Stimulated activated naive CD8-positive, alpha-beta T cell treated with anti-CD3 and anti-CD28 coated beads, Interleukin-15, Interleukin-2, amounts not matched to agents 100 ng/mL and 50 ng/mL, for 24 hours (primary cell): Measurements from ENCODE around the gene CD248.

Experiments used
- H3K27ac Mint-ChIP-seq: one replicate; pipeline ENCODE4 v1.8.0; 2021; ENCODE audit warnings: mild to moderate bottlenecking, mixed read lengths
- H3K27me3 Mint-ChIP-seq: one replicate; pipeline ENCODE4 v1.8.0; 2021; ENCODE audit warnings: mixed read lengths
- H3K36me3 Mint-ChIP-seq: one replicate; pipeline ENCODE4 v1.8.0; 2021; ENCODE audit warnings: low read depth, mixed read lengths
- H3K4me1 Mint-ChIP-seq: one replicate; pipeline ENCODE4 v1.8.0; 2021; ENCODE audit warnings: low read depth, mixed read lengths
- H3K4me3 Mint-ChIP-seq: one replicate; pipeline ENCODE4 v1.8.0; 2021; ENCODE audit warnings: mild to moderate bottlenecking, mixed read lengths
- H3K9me3 Mint-ChIP-seq: one replicate; pipeline ENCODE4 v1.8.0; 2021; ENCODE audit warnings: mixed read lengths

CD248 gene

GRCh38 chr11:66346476-66347424, 29.9 kb upstream of the CD248 start:
- peak overlapping the region; percentile 61 for H3K27ac Mint-ChIP-seq
- H3K4me3 Mint-ChIP-seq, result peak overlapping the region; percentile 86
- peaks cover 48% of the 10 kb centered on the region for H3K4me1 Mint-ChIP-seq
- peaks cover 4% of the 10 kb centered on the region for H3K27me3 Mint-ChIP-seq
- no peaks in the 10 kb centered on the region for H3K9me3 Mint-ChIP-seq
- H3K36me3 Mint-ChIP-seq, result peaks cover 16% of the 10 kb centered on the region

DNA sequence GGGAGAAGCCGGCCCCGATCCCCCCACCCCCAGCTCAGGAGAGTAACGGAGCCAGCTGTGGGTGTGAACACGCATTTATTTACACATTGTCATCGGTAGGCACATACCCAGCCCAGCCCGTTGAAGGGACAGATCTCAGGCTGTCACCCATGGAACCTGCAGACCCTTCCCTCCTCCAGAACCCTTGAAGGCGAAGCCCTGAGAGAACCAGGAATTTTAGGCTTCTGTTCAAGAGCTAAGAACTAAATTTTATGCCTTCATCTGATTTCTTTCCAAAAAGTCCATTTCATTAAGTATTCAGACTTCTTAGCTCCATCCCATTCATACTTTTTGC, 28.4 kb upstream of the CD248 start:
- Mint-ChIP-seq H3K27me3 (peaks cover 4% of the 10 kb centered on the region), H3K9me3 (no peaks in the 10 kb centered on the region), H3K4me3 (peak overlapping the region; percentile 86), H3K36me3 (peaks cover 23% of the 10 kb centered on the region), H3K4me1 (peaks cover 48% of the 10 kb centered on the region), H3K27ac (peak overlapping the region; percentile 88)

- Mint-ChIP-seq H3K4me3 (peak within 1 kb of the TSS; percentile 86), H3K27ac (peak within 1 kb of the TSS; percentile 88), H3K27me3 (peaks cover 4% of the 10 kb centered on the region), H3K9me3 (no peaks in the 10 kb centered on the region), H3K36me3 (peaks cover 26% of the 10 kb centered on the region), H3K4me1 (peaks cover 48% of the 10 kb centered on the region)
Measured at GRCh38 chr11:66344550-66345315, 27.9 kb upstream of the CD248 start, which contains the start of gene BRMS1. Gene BRMS1, minus strand, starts transcription at chr11:66345104. Its CDS starts 2,870 bp downstream, at chr11:66342234.

GRCh38 chr11:66343176-66343575, 26.3 kb upstream of the CD248 start:
- H3K4me3 Mint-ChIP-seq, result peak overlapping the region; percentile 86
- H3K4me1 Mint-ChIP-seq, result peaks cover 46% of the 10 kb centered on the region
- no peaks in the 10 kb centered on the region for H3K9me3 Mint-ChIP-seq
- peaks cover 4% of the 10 kb centered on the region for H3K27me3 Mint-ChIP-seq
- no peak overlapping the region for H3K27ac Mint-ChIP-seq
- H3K36me3 Mint-ChIP-seq, result peaks cover 35% of the 10 kb centered on the region

DNA sequence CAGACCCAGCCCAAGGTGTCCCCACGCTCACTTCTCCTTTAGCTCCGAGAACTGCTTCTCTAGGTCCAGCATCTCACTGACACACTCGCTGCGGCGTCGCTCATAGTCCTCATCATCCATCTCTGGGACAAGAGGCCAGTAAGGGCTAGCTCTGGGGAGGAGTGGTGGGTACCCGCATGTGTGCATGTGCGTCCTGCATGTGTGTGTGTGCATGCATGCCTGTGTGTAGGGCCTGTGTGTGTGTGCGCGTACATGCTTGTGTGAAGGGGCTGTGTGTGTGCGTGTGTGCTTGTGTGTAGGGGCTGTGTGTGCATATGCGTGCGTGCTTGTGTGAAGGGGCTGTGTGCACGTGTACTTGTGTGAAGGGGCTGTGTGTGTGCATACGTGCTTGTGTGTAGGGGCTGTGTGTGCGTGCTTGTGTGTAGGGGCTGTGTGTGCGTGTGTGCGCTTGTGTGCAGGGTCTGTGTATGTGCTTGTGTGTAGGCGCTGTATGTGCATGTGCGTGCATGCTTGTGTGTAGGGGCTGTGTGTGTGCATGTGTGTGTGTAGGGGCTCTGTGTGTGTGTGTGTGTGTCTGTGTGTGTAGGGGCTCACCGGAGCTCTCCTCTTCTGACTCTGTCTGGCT, 24.8 kb upstream of the CD248 start:
- H3K9me3 Mint-ChIP-seq, result no peaks in the 10 kb centered on the region
- no peaks in the 10 kb centered on the region for H3K27me3 Mint-ChIP-seq
- no peak overlapping the region for H3K4me3 Mint-ChIP-seq
- peaks cover 42% of the 10 kb centered on the region for H3K36me3 Mint-ChIP-seq
- H3K4me1 Mint-ChIP-seq, result peaks cover 57% of the 10 kb centered on the region
- H3K27ac Mint-ChIP-seq, result no peak overlapping the region

GRCh38 chr11:66340596-66341501, 24.0 kb upstream of the CD248 start:
- Mint-ChIP-seq H3K27ac (no peak overlapping the region), H3K27me3 (no peaks in the 10 kb centered on the region), H3K4me3 (no peak overlapping the region), H3K4me1 (peaks cover 57% of the 10 kb centered on the region), H3K36me3 (peaks cover 42% of the 10 kb centered on the region), H3K9me3 (no peaks in the 10 kb centered on the region)

GRCh38 chr11:66339686-66340483, 23.0 kb upstream of the CD248 start:
- Mint-ChIP-seq H3K27me3 (no peaks in the 10 kb centered on the region), H3K4me1 (peaks cover 54% of the 10 kb centered on the region), H3K27ac (no peak overlapping the region), H3K4me3 (no peak overlapping the region), H3K9me3 (no peaks in the 10 kb centered on the region), H3K36me3 (peaks cover 42% of the 10 kb centered on the region)

DNA sequence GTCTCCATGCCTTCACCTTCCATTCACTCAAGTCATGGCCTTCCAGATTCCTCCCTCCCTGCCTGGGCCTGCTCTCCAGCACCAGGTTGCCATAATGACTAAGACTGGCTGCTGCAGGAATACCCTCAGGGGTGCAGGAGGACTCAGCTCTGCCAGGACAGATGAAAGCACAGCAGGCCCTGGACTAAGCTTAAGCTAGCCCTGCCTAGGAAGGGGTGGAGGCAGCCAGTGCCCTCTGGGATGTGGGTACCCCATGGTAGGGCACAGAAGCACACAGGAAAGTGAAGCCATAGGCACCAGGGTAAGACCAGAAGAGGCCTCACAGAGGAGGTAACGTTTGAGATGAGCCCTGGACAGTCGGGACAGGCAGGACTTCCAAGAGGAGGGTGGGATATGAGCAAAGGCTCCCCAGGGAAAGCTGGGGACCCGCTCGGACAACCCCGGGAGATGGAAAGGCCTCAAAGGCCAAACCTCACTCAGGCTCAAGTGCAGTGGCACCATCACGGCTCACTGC, 22.4 kb upstream of the CD248 start:
- Mint-ChIP-seq H3K27ac (no peak overlapping the region), H3K4me1 (peaks cover 47% of the 10 kb centered on the region), H3K27me3 (no peaks in the 10 kb centered on the region), H3K36me3 (peaks cover 42% of the 10 kb centered on the region), H3K4me3 (no peak overlapping the region), H3K9me3 (no peaks in the 10 kb centered on the region)

DNA sequence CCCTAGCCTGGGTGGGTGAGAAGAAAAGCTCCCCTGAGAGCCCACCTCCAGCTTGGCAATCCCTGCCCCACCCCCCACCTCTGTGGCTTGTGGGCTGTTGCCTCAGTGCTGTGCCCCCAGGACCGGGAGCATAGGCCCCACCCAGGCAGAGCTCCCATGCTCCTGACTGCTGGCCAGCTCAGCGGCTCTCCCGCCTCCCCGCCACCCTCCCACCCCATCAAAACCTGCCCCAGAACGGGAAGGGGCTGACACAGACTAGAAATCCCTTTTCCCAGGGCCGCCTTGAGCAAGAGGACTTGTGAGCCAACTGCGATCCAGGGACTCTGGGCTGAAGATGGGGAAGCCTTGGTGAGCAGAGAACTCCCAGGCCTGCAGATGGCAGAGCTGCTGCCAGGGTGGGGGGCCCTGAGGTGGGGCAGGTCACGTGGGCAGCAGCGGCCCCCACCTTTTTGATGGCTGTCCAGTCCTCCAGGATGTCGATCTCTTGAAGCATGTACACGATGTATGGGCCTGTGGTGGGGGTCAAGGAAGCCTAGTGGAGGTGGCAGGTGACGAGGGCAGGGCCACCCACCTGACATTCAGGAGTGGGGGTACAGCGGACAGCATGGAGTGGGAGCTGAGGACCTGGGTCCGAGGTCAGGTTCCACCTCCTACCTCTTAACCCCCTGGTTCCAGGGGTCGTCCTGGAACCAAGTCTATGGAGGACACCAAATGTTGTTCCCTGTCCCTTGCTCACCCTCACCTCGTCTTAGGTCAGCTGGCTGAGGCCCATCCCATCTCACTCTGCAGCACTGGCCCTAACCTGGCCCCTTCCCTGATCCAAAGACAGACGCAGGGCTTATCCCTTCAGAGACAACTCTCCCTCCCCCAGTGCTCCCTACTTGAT, 21.7 kb upstream of the CD248 start:
- Mint-ChIP-seq H3K36me3 (peaks cover 42% of the 10 kb centered on the region), H3K27ac (no peak overlapping the region), H3K4me3 (no peak overlapping the region), H3K9me3 (no peaks in the 10 kb centered on the region), H3K27me3 (no peaks in the 10 kb centered on the region), H3K4me1 (peaks cover 40% of the 10 kb centered on the region)

- peaks cover 35% of the 10 kb centered on the region for H3K36me3 Mint-ChIP-seq
- H3K4me1 Mint-ChIP-seq, result peaks cover 34% of the 10 kb centered on the region
- peak overlapping the region; percentile 83 for H3K27ac Mint-ChIP-seq
- no peaks in the 10 kb centered on the region for H3K27me3 Mint-ChIP-seq
- H3K9me3 Mint-ChIP-seq, result no peaks in the 10 kb centered on the region
- peak overlapping the region; percentile 66 for H3K4me3 Mint-ChIP-seq
Measured at GRCh38 chr11:66337103-66337899, 20.5 kb upstream of the CD248 start.

GRCh38 chr11:66336234-66337102, 19.6 kb upstream of the CD248 start, which contains the start of gene RIN1:
Gene RIN1, minus strand, starts transcription at chr11:66336434. Its CDS starts 32 bp downstream, at chr11:66336402.
- no peaks in the 10 kb centered on the region for H3K27me3 Mint-ChIP-seq
- peaks cover 34% of the 10 kb centered on the region for H3K4me1 Mint-ChIP-seq
- peak within 1 kb of the TSS; percentile 66 for H3K4me3 Mint-ChIP-seq
- H3K27ac Mint-ChIP-seq, result peak within 1 kb of the TSS; percentile 83
- H3K36me3 Mint-ChIP-seq, result peaks cover 27% of the 10 kb centered on the region
- H3K9me3 Mint-ChIP-seq, result no peaks in the 10 kb centered on the region
